GM12878 (cell line): ENCODE data around the gene SLX9. TPM values are rescaled to one million over a fixed set of nuclear protein-coding genes. Genes with fewer than 3 reads are reported as not detected.
A peak's percentile ranks its signal among the peaks of the same experiment; 100 is the strongest.

ENCODE experiments used
- ATAC-seq: fragments of 200-7000 bp; cut with Tn5 transposase; 3 replicates; pipeline ENCODE4 v1.9.1; 2020; ENCODE audit warnings: mild to moderate bottlenecking, moderate library complexity
- BruUV-seq: library from RNA; stranded (reverse); fragments of 400-500 nt; replicated peaks from 2 replicates; lab custom pipeline; 2021; lab: Mats Ljungman, UMichigan
- CTCF ChIA-PET: fragments of 300-600 bp; sonication (Branson Sonifier 250); formaldehyde crosslinking; extraction: SDS; loops from one replicate; lab custom pipeline; 2021; ENCODE audit warnings: inconsistent platforms; lab: Yijun Ruan, JAX
- POLR2A ChIA-PET: fragments of 350-600 bp; formaldehyde crosslinking; extraction: SDS; loops from one replicate; lab custom pipeline; 2021; ENCODE audit warnings: inconsistent platforms; lab: Charles Lee
- RAD21 ChIA-PET: fragments of 300-600 bp; sonication (Branson Sonifier 250); formaldehyde crosslinking; loops from one replicate; lab custom pipeline; 2023; ENCODE audit warnings: antibody characterized with exemption; ENCODE audit not compliant: unreplicated experiment; lab: Charles Lee
- SMC1A ChIA-PET: fragments of 300-600 bp; sonication (Branson Sonifier 250); formaldehyde crosslinking; loops from one replicate; lab custom pipeline; 2023; ENCODE audit not compliant: unreplicated experiment, uncharacterized antibody; lab: Charles Lee
- DNase-seq: peaks from one replicate; pipeline ENCODE4 v3.0.0-alpha.2; 2011; ENCODE audit warnings: low read depth, low spot score
- FAIRE-seq: peaks from 3 replicates; lab custom pipeline; 2011; peaks lifted over from hg19 to GRCh38; lab: Jason Lieb, UNC
- H2AFZ ChIP-seq: 2 replicates; pipeline ENCODE4 v1.6.0; 2011; ENCODE audit warnings: low read depth, low read length, control low read depth; ENCODE audit not compliant: control insufficient read depth
- H3K27ac ChIP-seq: 2 replicates; pipeline ENCODE4 v1.5.1; 2011; ENCODE audit warnings: control low read depth; ENCODE audit not compliant: control insufficient read depth, insufficient read depth
- H3K27me3 ChIP-seq, 2 experiments: replicated peaks in 1 of 2; 2 replicates each; pipeline versions ENCODE4 v1.6.0 to v1.6.1; 2011; ENCODE audit warnings: low read length in 1 of 2; ENCODE audit not compliant: control insufficient read depth in 2 of 2, insufficient read depth in 2 of 2
- H3K36me3 ChIP-seq, 2 experiments: 2 replicates each; pipeline ENCODE4 v1.5.1; 2011; ENCODE audit warnings: low read length in 1 of 2; ENCODE audit not compliant: control insufficient read depth in 2 of 2, insufficient read depth in 2 of 2
- H3K4me1 ChIP-seq: 2 replicates; pipeline ENCODE4 v1.6.1; 2011; ENCODE audit warnings: mild to moderate bottlenecking, low read length, moderate library complexity, mixed read lengths; ENCODE audit not compliant: control insufficient read depth, insufficient read depth
- H3K4me2 ChIP-seq: 2 replicates; pipeline ENCODE4 v1.6.0; 2011; ENCODE audit warnings: control low read depth; ENCODE audit not compliant: control insufficient read depth, insufficient read depth
- H3K4me3 ChIP-seq: fragments of 200-600 bp; sonication (generic); 2 replicates; pipeline ENCODE4 v1.5.1; 2016
- H3K79me2 ChIP-seq: 2 replicates; pipeline ENCODE4 v1.6.0; 2011; ENCODE audit warnings: low read length; ENCODE audit not compliant: control insufficient read depth, insufficient read depth
- H3K9ac ChIP-seq: 2 replicates; pipeline ENCODE4 v1.8.0; 2011; ENCODE audit warnings: low read length, control low read depth, mixed read lengths; ENCODE audit not compliant: control insufficient read depth, insufficient read depth
- H3K9me3 ChIP-seq: replicated peaks from 3 replicates; pipeline ENCODE4 v1.5.1; 2011; ENCODE audit warnings: mild to moderate bottlenecking, low read length; ENCODE audit not compliant: control insufficient read depth, insufficient read depth
- H4K20me1 ChIP-seq: 2 replicates; pipeline ENCODE4 v1.6.0; 2011; ENCODE audit not compliant: control insufficient read depth, insufficient read depth
- CBX5 ChIP-seq: sonication (generic); IDR thresholded peaks from 2 replicates; pipeline ENCODE4 v1.6.1; 2016; ENCODE audit warnings: low read depth, moderate library complexity, mild to moderate bottlenecking, inconsistent platforms
- FOXK2 ChIP-seq: fragments of 450-650 bp; IDR thresholded peaks from 2 replicates; pipeline ENCODE4 v1.6.1; 2017; ENCODE audit warnings: mild to moderate bottlenecking, moderate library complexity
- IKZF1 ChIP-seq: fragments of 450-650 bp; conservative IDR thresholded peaks from 2 replicates; pipeline ENCODE4 v1.6.1; 2017; ENCODE audit warnings: antibody characterized with exemption, mild to moderate bottlenecking
- JUNB ChIP-seq: IDR thresholded peaks from 2 replicates; pipeline ENCODE4 v1.6.1; 2016; ENCODE audit warnings: antibody characterized with exemption, mild to moderate bottlenecking
- MEF2B ChIP-seq: fragments of 450-650 bp; IDR thresholded peaks from 2 replicates; pipeline ENCODE4 v1.6.1; 2018; ENCODE audit warnings: mild to moderate bottlenecking, moderate library complexity; ENCODE audit not compliant: partially characterized antibody, poor library complexity, severe bottlenecking
- NR2C2 ChIP-seq: IDR thresholded peaks from 2 replicates; pipeline ENCODE4 v1.6.1; 2011; ENCODE audit warnings: borderline replicate concordance, low read depth; ENCODE audit not compliant: control insufficient read depth, insufficient read length
- RCOR1 ChIP-seq: conservative IDR thresholded peaks from 2 replicates; pipeline ENCODE4 v1.6.1; 2012; ENCODE audit warnings: low read depth, low read length, improper control_type of control experiment
- STAT1 ChIP-seq: fragments of 450-650 bp; conservative IDR thresholded peaks from 2 replicates; pipeline ENCODE4 v1.6.1; 2014; ENCODE audit warnings: antibody characterized with exemption, mild to moderate bottlenecking
- STAT3 ChIP-seq: IDR thresholded peaks from 2 replicates; pipeline ENCODE4 v1.6.1; 2011; ENCODE audit warnings: low read depth, low read length, improper control_type of control experiment
- TCF7 ChIP-seq: IDR thresholded peaks from 2 replicates; pipeline ENCODE4 v1.6.1; 2014; ENCODE audit warnings: antibody characterized with exemption, borderline replicate concordance
- ZNF384 ChIP-seq: IDR thresholded peaks from 2 replicates; pipeline ENCODE4 v1.6.1; 2012; ENCODE audit warnings: low read depth, mild to moderate bottlenecking, low read length, improper control_type of control experiment, borderline replicate concordance
- WGBS: methylation state at CpG from one replicate; pipeline ENCODE4 v1.1.6; 2016; ENCODE audit warnings: low lambda C conversion rate; ENCODE audit not compliant: insufficient replicate concordance, insufficient coverage; ENCODE audit errors: missing lambda C conversion rate; 5-methylcytosine and 5-hydroxymethylcytosine counted together
- in situ Hi-C: fragments of 300-500 bp; cut with MboI; formaldehyde crosslinking; loops from 9 replicates; pipeline ENCODE4 v1.14.3; 2018; ENCODE audit warnings: mixed read lengths
- intact Hi-C: fragments of 100-400 bp; cut with micrococcal nuclease; formaldehyde crosslinking; loops from one replicate; pipeline ENCODE4 v1.14.2; 2022; ENCODE audit not compliant: unreplicated experiment
- polyA plus RNA-seq, 11 experiments: library from polyadenylated mRNA; depleted of rRNA in 4 of 11; unstranded in 6 of 11; stranded (reverse) in 5 of 11; fragments of >200 nt; fragmentation: Nextera tagmentation in 4 of 11; fragmentation: Illumina TruSeq in 1 of 11; extraction: Ambion mirVana in 4 of 11; extraction: Trizol in 1 of 11; gene quantifications; 1 replicate in 1 of 11; 2 replicates in 10 of 11; pipeline versions ENCODE4 v1.2.1 to v1.2.3, GENCODE V29; 2011 to 2016; ENCODE audit warnings: inconsistent platforms in 2 of 11, missing spikeins in 2 of 11, low read depth in 1 of 11
- total RNA-seq, 4 experiments: library from RNA; depleted of rRNA in 3 of 4; stranded (reverse); fragments of >200 nt in 3 of 4; fragmentation: Illumina TruSeq in 1 of 4; extraction: Trizol in 1 of 4; gene quantifications; 2 replicates each; pipeline versions ENCODE4 v1.2.1 to v1.2.3, GENCODE V29; 2013 to 2021
- TF ChIP-seq, protein P1 (sequence below): IDR thresholded peaks from 2 replicates; pipeline ENCODE4 v1.6.1; 2011; ENCODE audit warnings: borderline replicate concordance, low read depth, mild to moderate bottlenecking, moderate library complexity, mixed read lengths, low read length; ENCODE audit not compliant: insufficient read depth; ENCODE audit errors: extremely low read length

Gene SLX9
- total and polyA plus RNA-seq, 10 of the 15 experiments (the other 5 are each of a cell fraction or from before 2014, with no cell fraction given), result 0.69 to 81.3 (median 33.9) TPM

DNA sequence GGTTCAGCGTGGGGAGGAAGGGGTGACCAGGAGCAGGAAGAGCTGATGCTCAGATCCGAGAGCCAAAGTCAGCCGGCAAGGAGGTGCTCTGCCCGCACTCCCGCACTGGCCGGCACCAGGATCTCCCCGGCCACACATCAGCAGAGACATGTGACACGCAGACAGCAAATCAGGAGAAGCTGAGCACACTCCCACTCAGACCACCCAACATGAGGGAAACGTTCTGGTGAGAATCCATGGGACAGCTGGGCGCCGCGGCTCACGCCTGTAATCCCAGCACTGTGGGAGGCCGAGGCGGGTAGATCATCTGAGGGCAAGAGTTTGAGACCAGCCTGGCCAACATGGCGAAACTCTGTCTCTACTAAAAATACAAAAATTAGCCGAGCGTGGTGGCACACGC, 47.7 kb upstream of the SLX9 start:
- intact Hi-C loops, result loop anchor here (1.0 kb wide), 1 partner anchor 39 kb away; no protein-coding TSS in a partner anchor
- SMC1A ChIA-PET, result interaction anchor here (0.6 to 6.1 kb wide), 7 partner anchors 12 to 52 kb away, joined by 3 to 56 read pairs (median 4); no protein-coding TSS in a partner anchor
- Histone ChIP-seq H3K4me2 (no peak overlapping the region), H3K79me2 (no peaks in the 10 kb centered on the region)
- no peak for TF ChIP-seq FOXK2
- TF ChIP-seq STAT3, result no peak
- TF ChIP-seq, all 136 proteins: peak for 0
- ATAC-seq (no peak), DNase-seq (no peak), FAIRE-seq (no peak)
- RAD21 ChIA-PET, result interaction anchor here (0.6 to 3.9 kb wide), 9 partner anchors 9 to 50 kb away, joined by 3 to 32 read pairs (median 5); partner anchors contain the start of gene PTTG1IP
- WGBS, result 87% methylated on average over 19 of the region's 19 CpGs
- H3K27me3 ChIP-seq, result no peaks in the 10 kb centered on the region
- in situ Hi-C loops, result no loop called here
- no peak overlapping the region for H3K4me3 ChIP-seq
- H3K4me1 ChIP-seq, result no peaks in the 10 kb centered on the region
- H4K20me1 ChIP-seq, result no peaks in the 10 kb centered on the region
- CTCF ChIA-PET, result interaction anchor here (1.0 to 5.5 kb wide), 13 partner anchors 10 to 239 kb away, joined by 3 to 80 read pairs (median 6); no protein-coding TSS in a partner anchor
- H2AFZ ChIP-seq, result no peak overlapping the region
- H3K27ac ChIP-seq, result no peak overlapping the region
- BruUV-seq, result no TSS peak
- peaks cover 0 to 3% of the 10 kb centered on the region in 2 experiments; a peak in 1 of 4 replicates for H3K36me3 ChIP-seq
- no peak overlapping the region for H3K9ac ChIP-seq
- no peaks in the 10 kb centered on the region for H3K9me3 ChIP-seq
- POLR2A ChIA-PET, result interaction anchor here (0.6 to 1.8 kb wide), 5 partner anchors 8 to 448 kb away, joined by 3 to 9 read pairs (median 6); no protein-coding TSS in a partner anchor

DNA sequence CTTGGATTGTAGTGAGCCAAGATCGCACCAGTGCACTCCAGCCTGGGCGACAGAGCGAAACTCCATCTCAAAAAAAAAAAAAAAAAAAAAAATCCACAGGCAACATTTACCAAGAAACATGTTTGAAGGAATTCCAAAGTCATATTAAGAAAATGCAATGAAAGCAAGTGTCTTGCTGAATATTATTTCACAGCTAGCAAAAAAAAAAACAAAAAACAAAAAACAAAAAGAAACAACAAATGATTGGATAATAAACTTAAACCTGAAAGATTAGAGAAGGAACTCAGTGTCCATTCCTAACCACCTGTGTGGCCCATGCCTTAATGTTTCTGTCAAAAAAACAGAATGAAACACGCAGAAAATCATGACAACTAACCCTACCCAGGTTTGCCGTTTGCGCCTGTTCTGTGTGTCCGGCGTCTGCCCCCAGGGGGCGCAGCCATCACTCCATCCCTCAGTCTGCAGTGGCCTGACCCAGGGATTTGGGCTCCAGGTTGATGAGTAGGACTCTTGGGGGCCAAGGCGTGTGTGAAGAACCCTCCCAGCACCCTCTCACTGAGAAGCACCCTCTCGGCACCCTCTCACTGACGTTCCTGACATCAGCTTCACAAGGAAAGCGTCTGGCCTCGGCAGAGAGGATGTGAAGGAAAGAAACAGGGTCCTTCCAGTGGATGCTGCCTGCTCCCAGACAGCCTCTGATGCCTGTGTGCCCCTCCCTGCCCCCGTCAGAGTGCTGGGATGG, 47.1 kb upstream of the SLX9 start:
- Histone ChIP-seq H3K27ac (no peak overlapping the region), H3K79me2 (no peaks in the 10 kb centered on the region), H3K4me1 (no peaks in the 10 kb centered on the region), H3K36me3 (peaks cover 3 to 4% of the 10 kb centered on the region in 2 experiments; a peak in 2 of 4 replicates), H4K20me1 (no peaks in the 10 kb centered on the region), H3K4me3 (no peak overlapping the region), H3K4me2 (no peak overlapping the region), H3K27me3 (no peaks in the 10 kb centered on the region), H3K9me3 (no peaks in the 10 kb centered on the region), H3K9ac (no peak overlapping the region), H2AFZ (no peak overlapping the region)
- CTCF ChIA-PET, result interaction anchor here (1.0 to 5.5 kb wide), 15 partner anchors 11 to 244 kb away, joined by 3 to 80 read pairs (median 5); no protein-coding TSS in a partner anchor
- in situ Hi-C loops, result no loop called here
- 21% methylated on average over 15 of the region's 15 CpGs for WGBS
- RAD21 ChIA-PET, result interaction anchor here (0.6 to 3.9 kb wide), 10 partner anchors 9 to 49 kb away, joined by 3 to 32 read pairs (median 5); partner anchors contain the start of gene PTTG1IP
- DNase-seq (no peak), FAIRE-seq (peak; percentile 99), ATAC-seq (peak; percentile 96)
- POLR2A ChIA-PET, result interaction anchor here (0.6 to 1.8 kb wide), 5 partner anchors 9 to 447 kb away, joined by 3 to 9 read pairs (median 6); no protein-coding TSS in a partner anchor
- intact Hi-C loops, result loop anchor here (1.0 kb wide), 1 partner anchor 39 kb away; no protein-coding TSS in a partner anchor
- BruUV-seq, result no TSS peak
- SMC1A ChIA-PET, result interaction anchor here (0.6 to 6.1 kb wide), 9 partner anchors 8 to 51 kb away, joined by 3 to 56 read pairs (median 4); no protein-coding TSS in a partner anchor
- TF ChIP-seq MEF2B (no peak), TCF7 (no peak), JUNB (no peak), CBX5 (no peak), STAT1 (no peak), IKZF1 (no peak; the same call in 1 of the 2 replicates), ZNF384 (no peak), NR2C2 (no peak), RCOR1 (no peak)
- TF ChIP-seq, protein P1, sequence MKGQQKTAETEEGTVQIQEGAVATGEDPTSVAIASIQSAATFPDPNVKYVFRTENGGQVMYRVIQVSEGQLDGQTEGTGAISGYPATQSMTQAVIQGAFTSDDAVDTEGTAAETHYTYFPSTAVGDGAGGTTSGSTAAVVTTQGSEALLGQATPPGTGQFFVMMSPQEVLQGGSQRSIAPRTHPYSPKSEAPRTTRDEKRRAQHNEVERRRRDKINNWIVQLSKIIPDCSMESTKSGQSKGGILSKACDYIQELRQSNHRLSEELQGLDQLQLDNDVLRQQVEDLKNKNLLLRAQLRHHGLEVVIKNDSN, result no peak
